Umbilical cord (tissue), 2 donors: ENCODE measurements around the gene ADCY7. TPM values are rescaled to one million over a fixed set of nuclear protein-coding genes. Genes with fewer than 3 reads are reported as not detected.

Experiments
- DNase-seq: peaks from one replicate; pipeline ENCODE4 v3.0.0-alpha.2; 2015; ENCODE audit warnings: low spot score
- total RNA-seq: library from RNA; depleted of rRNA; stranded (reverse); fragments of >200 nt; gene quantifications from one replicate; pipeline ENCODE4 v1.2.3, GENCODE V29; 2014; ENCODE audit warnings: low replicate concordance; ENCODE audit not compliant: insufficient read depth

Gene ADCY7
- total RNA-seq, 1 donor from 2014 or later: 29.4 TPM

GRCh38 chr16:50282010-50282538, 15.7 kb downstream of the ADCY7 start:
- peak; percentile 84 for DNase-seq

GRCh38 chr16:50282955-50283631, 16.7 kb downstream of the ADCY7 start:
- no peak for DNase-seq

GRCh38 chr16:50284131-50284911, 18.0 kb downstream of the ADCY7 start:
- no peak for DNase-seq

GRCh38 chr16:50285406-50286003, 19.2 kb downstream of the ADCY7 start:
- DNase-seq: no peak

- DNase-seq: no peak
These were observed 20.3 kb downstream of the ADCY7 start for GRCh38 chr16:50286681-50287080.

GRCh38 chr16:50288026-50288425, 21.7 kb downstream of the ADCY7 start:
- no peak for DNase-seq

GRCh38 chr16:50288920-50289319, 22.6 kb downstream of the ADCY7 start:
- no peak for DNase-seq

- no peak for DNase-seq
These were observed 23.8 kb downstream of the ADCY7 start for GRCh38 chr16:50289950-50290764.

- DNase-seq: no peak
These were observed 24.5 kb downstream of the ADCY7 start for GRCh38 chr16:50290856-50291255.

GRCh38 chr16:50291719-50292565, 25.6 kb downstream of the ADCY7 start:
- no peak for DNase-seq

GRCh38 chr16:50292566-50292948, 26.2 kb downstream of the ADCY7 start:
- DNase-seq: no peak

GRCh38 chr16:50293041-50293783, 26.9 kb downstream of the ADCY7 start:
- DNase-seq: no peak

GRCh38 chr16:50293994-50294855, 27.9 kb downstream of the ADCY7 start:
- DNase-seq: no peak

GRCh38 chr16:50294955-50295354, 28.6 kb downstream of the ADCY7 start:
- DNase-seq: no peak

- DNase-seq: no peak
These were observed 29.3 kb downstream of the ADCY7 start for GRCh38 chr16:50295541-50296132.

GRCh38 chr16:50296807-50297206, 30.5 kb downstream of the ADCY7 start:
- no peak for DNase-seq

- DNase-seq: no peak
These were observed 31.1 kb downstream of the ADCY7 start for GRCh38 chr16:50297301-50298074.

- DNase-seq: no peak
These were observed 31.7 kb downstream of the ADCY7 start for GRCh38 chr16:50298075-50298460.
